Panc1 (cell line): Measurements from ENCODE around the gene GJA3.

Experiments used
- CTCF ChIP-seq: fragments of 450-650 bp; IDR thresholded peaks from 2 replicates; pipeline ENCODE4 v1.5.1; 2017; ENCODE audit warnings: mild to moderate bottlenecking
- POLR2AphosphoS5 ChIP-seq: IDR thresholded peaks from 2 replicates; pipeline ENCODE4 v1.6.1; 2012; ENCODE audit warnings: mild to moderate bottlenecking, low read depth, low read length, moderate library complexity
- TCF7L2 ChIP-seq: IDR thresholded peaks from 2 replicates; pipeline ENCODE4 v1.6.1; 2011; ENCODE audit warnings: mild to moderate bottlenecking, low read depth, low read length, inconsistent platforms
- TF ChIP-seq, protein P1 (sequence below), 2 experiments: IDR thresholded peaks; 2 replicates each; pipeline ENCODE4 v1.6.1; 2011 to 2012; ENCODE audit warnings: low read depth in 2 of 2, control low read depth in 1 of 2, low read length in 1 of 2, mild to moderate bottlenecking in 1 of 2, moderate library complexity in 1 of 2; ENCODE audit not compliant: insufficient read depth in 1 of 2

DNA sequence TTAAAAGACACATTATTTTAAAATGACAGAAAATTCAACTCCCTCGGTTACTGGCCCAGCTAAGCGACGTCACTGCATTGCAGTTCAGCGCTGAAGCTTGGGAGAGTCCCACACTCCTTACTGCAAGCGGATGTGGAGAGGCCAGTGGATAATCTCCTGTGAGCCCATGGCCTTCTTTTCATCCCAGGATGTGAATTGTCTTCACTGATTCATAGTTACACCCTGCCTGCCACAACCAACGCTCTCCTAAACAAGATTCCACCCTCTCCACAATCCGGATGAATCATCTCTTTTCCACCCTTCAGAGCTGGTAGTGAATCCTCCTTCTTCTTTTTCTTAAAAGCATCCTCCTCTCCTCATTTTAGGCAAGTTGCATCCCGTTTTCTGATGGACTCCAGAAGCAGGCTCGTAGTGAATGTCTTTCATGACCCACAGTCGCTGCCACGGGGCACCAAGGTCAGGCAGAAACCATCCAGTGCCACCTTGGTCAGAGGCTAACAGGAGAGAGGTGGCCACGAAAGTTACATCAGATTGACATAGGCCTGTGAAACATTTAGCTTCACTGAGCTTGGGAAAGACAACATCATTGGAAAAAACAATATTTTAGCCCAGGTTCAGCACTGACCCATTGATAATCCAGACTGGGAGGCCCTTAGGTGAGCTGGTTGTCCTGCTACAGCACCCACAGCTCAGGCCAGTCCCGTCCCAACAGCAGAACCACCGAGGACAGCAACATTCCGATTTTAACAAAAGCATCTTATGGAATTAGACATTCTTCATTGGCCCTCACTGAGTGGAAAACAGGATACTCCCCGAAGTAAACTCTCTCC, 29.8 kb upstream of the GJA3 start:
- TF ChIP-seq CTCF (no peak), TCF7L2 (no peak), POLR2AphosphoS5 (no peak)
- TF ChIP-seq, protein P1, sequence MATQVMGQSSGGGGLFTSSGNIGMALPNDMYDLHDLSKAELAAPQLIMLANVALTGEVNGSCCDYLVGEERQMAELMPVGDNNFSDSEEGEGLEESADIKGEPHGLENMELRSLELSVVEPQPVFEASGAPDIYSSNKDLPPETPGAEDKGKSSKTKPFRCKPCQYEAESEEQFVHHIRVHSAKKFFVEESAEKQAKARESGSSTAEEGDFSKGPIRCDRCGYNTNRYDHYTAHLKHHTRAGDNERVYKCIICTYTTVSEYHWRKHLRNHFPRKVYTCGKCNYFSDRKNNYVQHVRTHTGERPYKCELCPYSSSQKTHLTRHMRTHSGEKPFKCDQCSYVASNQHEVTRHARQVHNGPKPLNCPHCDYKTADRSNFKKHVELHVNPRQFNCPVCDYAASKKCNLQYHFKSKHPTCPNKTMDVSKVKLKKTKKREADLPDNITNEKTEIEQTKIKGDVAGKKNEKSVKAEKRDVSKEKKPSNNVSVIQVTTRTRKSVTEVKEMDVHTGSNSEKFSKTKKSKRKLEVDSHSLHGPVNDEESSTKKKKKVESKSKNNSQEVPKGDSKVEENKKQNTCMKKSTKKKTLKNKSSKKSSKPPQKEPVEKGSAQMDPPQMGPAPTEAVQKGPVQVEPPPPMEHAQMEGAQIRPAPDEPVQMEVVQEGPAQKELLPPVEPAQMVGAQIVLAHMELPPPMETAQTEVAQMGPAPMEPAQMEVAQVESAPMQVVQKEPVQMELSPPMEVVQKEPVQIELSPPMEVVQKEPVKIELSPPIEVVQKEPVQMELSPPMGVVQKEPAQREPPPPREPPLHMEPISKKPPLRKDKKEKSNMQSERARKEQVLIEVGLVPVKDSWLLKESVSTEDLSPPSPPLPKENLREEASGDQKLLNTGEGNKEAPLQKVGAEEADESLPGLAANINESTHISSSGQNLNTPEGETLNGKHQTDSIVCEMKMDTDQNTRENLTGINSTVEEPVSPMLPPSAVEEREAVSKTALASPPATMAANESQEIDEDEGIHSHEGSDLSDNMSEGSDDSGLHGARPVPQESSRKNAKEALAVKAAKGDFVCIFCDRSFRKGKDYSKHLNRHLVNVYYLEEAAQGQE (IDR thresholded peaks at IDR 0.05; ENCODE audit: insufficient read depth in 1 of 2, low read depth in 2 of 2, low read length in 1 of 2) = no peak
